ENCODE results near the gene OR2T10. TPM values are rescaled to one million over a fixed set of nuclear protein-coding genes. Genes with fewer than 3 reads are reported as not detected.

Gene OR2T10
- total RNA-seq, 1 experiment from 2014 or later, result not detected

DNA sequence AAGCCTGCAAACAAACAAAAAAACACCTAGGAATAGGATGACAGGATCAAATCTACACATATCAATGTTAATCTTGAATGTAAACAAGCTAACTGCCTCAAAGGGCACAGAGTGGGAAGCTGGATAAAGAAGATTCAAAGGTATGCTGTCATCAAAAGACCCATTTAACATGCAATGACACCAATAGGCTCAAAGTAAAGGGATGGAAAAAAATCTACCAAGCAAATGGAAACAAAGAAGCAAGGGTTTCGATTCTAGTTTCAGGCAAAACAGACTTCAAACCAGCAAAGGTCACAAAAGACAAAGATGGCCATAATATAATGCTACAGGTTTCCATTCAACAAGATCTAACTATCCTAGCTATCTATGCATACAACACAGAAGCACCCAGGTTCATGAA, 16.2 kb upstream of the OR2T10 start:
- ATAC-seq (no peak), DNase-seq (ENCODE audit: low read depth, low spot score) (no peak)
- Histone ChIP-seq H3K4me1 (ENCODE audit: control insufficient read depth, insufficient read depth, low read length) (no peaks in the 10 kb centered on the region), H3K4me3 (ENCODE audit: low read depth in 2 of 2, low read length in 2 of 2) (no peak overlapping the region), H3K36me3 (ENCODE audit: control insufficient read depth, insufficient read depth, low read length) (no peaks in the 10 kb centered on the region), H3K9me3 (ENCODE audit: control insufficient read depth, insufficient read depth, low read depth, low read length) (no peaks in the 10 kb centered on the region), H3K27me3 (ENCODE audit: control insufficient read depth, insufficient read depth, low read length) (no peaks in the 10 kb centered on the region), H3K27ac (ENCODE audit: low read length) (no peak overlapping the region)
- TF ChIP-seq POLR2AphosphoS5 (IDR thresholded peaks at IDR 0.05; ENCODE audit: low read depth, low read length) (no peak), SIN3A (IDR thresholded peaks at IDR 0.05; ENCODE audit: borderline replicate concordance, insufficient read depth, low read depth, low read length) (no peak), CTCF (IDR thresholded peaks at IDR 0.05) (no peak), TCF7L2 (IDR thresholded peaks at IDR 0.05; ENCODE audit: low read depth, low read length) (no peak), REST (IDR thresholded peaks at IDR 0.05; ENCODE audit: insufficient read depth in 1 of 2, low read depth in 2 of 2, low read length in 1 of 2) (no peak)
- ChIA-PET CTCF (no interaction called here), POLR2A (no interaction called here)
- intact Hi-C loops (cut with micrococcal nuclease; ENCODE audit: unreplicated experiment) (no loop called here), in situ Hi-C loops (cut with HindIII; ENCODE audit: low pct_unique_long_range_greater_than_20kb, low sequenced_read_pairs) (no loop called here)
- no TSS peak for BruUV-seq (replicated peaks)

- H3K4me1 ChIP-seq (ENCODE audit: control insufficient read depth, insufficient read depth, low read length), result no peaks in the 10 kb centered on the region
- DNase-seq (ENCODE audit: low read depth, low spot score) (no peak), ATAC-seq (no peak)
- in situ Hi-C loops (cut with HindIII; ENCODE audit: low pct_unique_long_range_greater_than_20kb, low sequenced_read_pairs) (no loop called here), intact Hi-C loops (cut with micrococcal nuclease; ENCODE audit: unreplicated experiment) (no loop called here)
- no TSS peak for BruUV-seq (replicated peaks)
- no peak overlapping the region for H3K4me3 ChIP-seq (ENCODE audit: low read depth in 2 of 2, low read length in 2 of 2)
- CTCF ChIA-PET, result no interaction called here
- H3K27me3 ChIP-seq (ENCODE audit: control insufficient read depth, insufficient read depth, low read length), result no peaks in the 10 kb centered on the region
- H3K36me3 ChIP-seq (ENCODE audit: control insufficient read depth, insufficient read depth, low read length), result no peaks in the 10 kb centered on the region
- no peaks in the 10 kb centered on the region for H3K9me3 ChIP-seq (ENCODE audit: control insufficient read depth, insufficient read depth, low read depth, low read length)
- no peak for TF ChIP-seq REST (IDR thresholded peaks at IDR 0.05; ENCODE audit: insufficient read depth in 1 of 2, low read depth in 2 of 2, low read length in 1 of 2)
- TF ChIP-seq POLR2AphosphoS5 (IDR thresholded peaks at IDR 0.05; ENCODE audit: low read depth, low read length), result no peak
- TF ChIP-seq CTCF (IDR thresholded peaks at IDR 0.05), result no peak
- TF ChIP-seq SIN3A (IDR thresholded peaks at IDR 0.05; ENCODE audit: borderline replicate concordance, insufficient read depth, low read depth, low read length), result no peak
- TF ChIP-seq TCF7L2 (IDR thresholded peaks at IDR 0.05; ENCODE audit: low read depth, low read length), result no peak
- no peak overlapping the region for H3K27ac ChIP-seq (ENCODE audit: low read length)
- POLR2A ChIA-PET, result no interaction called here
Observed at GRCh38 chr1:248611883-248612414, 14.4 kb upstream of the OR2T10 start.
